HCT116 (cell line): ENCODE data around the gene AUTS2. TPM values are rescaled to one million over a fixed set of nuclear protein-coding genes. Genes with fewer than 3 reads are reported as not detected.

Experiments used
- ATAC-seq: fragments of 200-7000 bp; cut with Tn5 transposase; 2 replicates; pipeline ENCODE4 v1.9.1; 2020; ENCODE audit warnings: mild to moderate bottlenecking, moderate library complexity
- BruUV-seq: library from RNA; stranded (reverse); fragments of 400-500 nt; replicated peaks from 2 replicates; lab custom pipeline; 2021; lab: Mats Ljungman, UMichigan
- CTCF ChIA-PET: fragments of 300-600 bp; sonication (Branson Sonifier 250); formaldehyde crosslinking; loops from one replicate; lab custom pipeline; 2021; ENCODE audit warnings: antibody characterized with exemption; lab: Charles Lee
- POLR2A ChIA-PET: fragments of 300-600, 350-600 bp; sonication (Branson Sonifier 250); formaldehyde crosslinking; loops from one replicate; lab custom pipeline; 2021; ENCODE audit warnings: antibody characterized with exemption; lab: Charles Lee
- RAD21 ChIA-PET, 2 experiments: fragments of 300-600 bp; sonication (Branson Sonifier 250); formaldehyde crosslinking; loops; one replicate each; lab custom pipeline; 2023; ENCODE audit warnings: low total read pairs in 2 of 2; ENCODE audit not compliant: uncharacterized antibody in 2 of 2, unreplicated experiment in 2 of 2, low non-redundant PET in 1 of 2; lab: Charles Lee
- DNase-seq: peaks from one replicate; pipeline ENCODE4 v3.0.0-alpha.2; 2010; ENCODE audit warnings: low read depth, low spot score
- H2AFZ ChIP-seq: fragments of 200-600 bp; shearing (Covaris generic), sonication (generic); 2 replicates; pipeline ENCODE4 v1.6.1; 2017; ENCODE audit warnings: low read depth, mixed run types, mixed read lengths, antibody characterized with exemption, low read length; ENCODE audit not compliant: poor library complexity, severe bottlenecking
- H3K27ac ChIP-seq: 2 replicates; pipeline ENCODE4 v1.5.1; 2012; ENCODE audit warnings: low read depth, low read length
- H3K27me3 ChIP-seq: fragments of 200-600 bp; sonication (generic); 2 replicates; pipeline ENCODE4 v1.6.1; 2016; ENCODE audit warnings: mixed run types, low read length, mixed read lengths; ENCODE audit not compliant: insufficient read depth
- H3K36me3 ChIP-seq, 2 experiments: fragments of 200-500 bp in 1 of 2; fragments of 200-600 bp in 1 of 2; sonication (Bioruptor generic) in 1 of 2; sonication (generic) in 1 of 2; 2 replicates each; pipeline versions ENCODE4 v1.5.1 to v1.6.1; 2014 to 2016; ENCODE audit warnings: low read length in 2 of 2, inconsistent platforms in 1 of 2, mixed read lengths in 1 of 2, mixed run types in 1 of 2; ENCODE audit not compliant: insufficient read depth in 2 of 2, control insufficient read depth in 1 of 2
- H3K4me1 ChIP-seq, 2 experiments: fragments of 200-600 bp in 1 of 2; sonication (generic) in 1 of 2; 2 replicates each; pipeline versions ENCODE4 v1.5.1 to v1.6.1; 2012 to 2017; ENCODE audit warnings: low read length in 2 of 2, inconsistent platforms in 1 of 2, mild to moderate bottlenecking in 1 of 2, mixed read lengths in 1 of 2, mixed run types in 1 of 2, moderate library complexity in 1 of 2; ENCODE audit not compliant: insufficient read depth in 2 of 2, control insufficient read depth in 1 of 2
- H3K4me2 ChIP-seq: fragments of 200-600 bp; sonication (generic); 2 replicates; pipeline ENCODE4 v1.6.1; 2017; ENCODE audit warnings: mixed run types, low read length, mixed read lengths
- H3K4me3 ChIP-seq, 2 experiments: fragments of 200-600 bp in 1 of 2; sonication (generic) in 1 of 2; replicated peaks in 1 of 2; 2 replicates each; pipeline ENCODE4 v1.5.1; 2011 to 2016; ENCODE audit warnings: low read length in 2 of 2, control low read depth in 1 of 2, low read depth in 1 of 2, mild to moderate bottlenecking in 1 of 2, mixed read lengths in 1 of 2, mixed run types in 1 of 2
- H3K79me2 ChIP-seq: fragments of 200-600 bp; sonication (generic); 2 replicates; pipeline ENCODE4 v1.6.1; 2017; ENCODE audit warnings: mild to moderate bottlenecking, mixed run types, low read length, moderate library complexity, mixed read lengths; ENCODE audit not compliant: insufficient read depth
- H3K9ac ChIP-seq: fragments of 200-600 bp; sonication (generic); 2 replicates; pipeline ENCODE4 v1.6.1; 2016; ENCODE audit warnings: low read length, mixed read lengths
- H3K9me2 ChIP-seq: fragments of 200-600 bp; sonication (generic), shearing (Covaris generic); 2 replicates; pipeline ENCODE4 v1.6.1; 2017; ENCODE audit warnings: mixed run types, mild to moderate bottlenecking, moderate library complexity; ENCODE audit not compliant: insufficient read depth
- H3K9me3 ChIP-seq, 2 experiments: fragments of 200-500 bp in 1 of 2; fragments of 200-600 bp in 1 of 2; sonication (Bioruptor generic) in 1 of 2; sonication (generic) in 1 of 2; 2 replicates each; pipeline ENCODE4 v1.6.1; 2014 to 2017; ENCODE audit warnings: low read length in 2 of 2, mixed read lengths in 2 of 2, inconsistent platforms in 1 of 2, low read depth in 1 of 2, mild to moderate bottlenecking in 1 of 2, mixed run types in 1 of 2, moderate library complexity in 1 of 2; ENCODE audit not compliant: control insufficient read depth in 1 of 2, insufficient read depth in 1 of 2
- H4K20me1 ChIP-seq: fragments of 200-600 bp; sonication (generic), shearing (Covaris generic); 2 replicates; pipeline ENCODE4 v1.6.1; 2017; ENCODE audit warnings: mixed run types, mild to moderate bottlenecking, moderate library complexity; ENCODE audit not compliant: insufficient read depth
- ATF3 ChIP-seq: IDR thresholded peaks from 2 replicates; pipeline ENCODE4 v1.6.1; 2012
- CBX3 ChIP-seq: IDR thresholded peaks from 2 replicates; pipeline ENCODE4 v1.6.1; 2012; ENCODE audit warnings: low read depth
- CEBPB ChIP-seq: IDR thresholded peaks from 2 replicates; pipeline ENCODE4 v1.6.1; 2012; ENCODE audit warnings: low read depth
- CTCF ChIP-seq, 3 experiments: fragments of 200-600 bp in 1 of 3; sonication (generic) in 1 of 3; IDR thresholded peaks in 2 of 3; conservative IDR thresholded peaks in 1 of 3; 2 replicates each; pipeline ENCODE4 v1.5.1; 2012 to 2017; ENCODE audit warnings: low read depth in 2 of 3, low read length in 2 of 3, antibody characterized with exemption in 1 of 3, borderline replicate concordance in 1 of 3, control low read depth in 1 of 3, mild to moderate bottlenecking in 1 of 3, mixed read lengths in 1 of 3, mixed run types in 1 of 3, moderate library complexity in 1 of 3; ENCODE audit not compliant: insufficient read depth in 1 of 3
- EGR1 ChIP-seq: IDR thresholded peaks from 2 replicates; pipeline ENCODE4 v1.6.1; 2012; ENCODE audit warnings: low read depth
- EZH2 ChIP-seq: fragments of 200-600 bp; sonication (generic); IDR thresholded peaks from 2 replicates; pipeline ENCODE4 v1.6.1; 2017; ENCODE audit warnings: antibody characterized with exemption, mixed run types
- EZH2phosphoT487 ChIP-seq: fragments of 200-600 bp; IDR thresholded peaks from 2 replicates; pipeline ENCODE4 v1.6.1; 2018; ENCODE audit warnings: antibody characterized with exemption, borderline replicate concordance
- JUND ChIP-seq: IDR thresholded peaks from 2 replicates; pipeline ENCODE4 v1.6.1; 2012
- MAX ChIP-seq: IDR thresholded peaks from 2 replicates; pipeline ENCODE4 v1.6.1; 2012
- POLR2A ChIP-seq: IDR thresholded peaks from 2 replicates; pipeline ENCODE4 v1.7.0; 2011; ENCODE audit warnings: borderline replicate concordance; ENCODE audit not compliant: insufficient read depth, insufficient read length; ENCODE audit errors: extremely low read depth
- POLR2AphosphoS5 ChIP-seq: IDR thresholded peaks from 2 replicates; pipeline ENCODE4 v1.6.1; 2011; ENCODE audit warnings: mild to moderate bottlenecking, low read depth, low read length, moderate library complexity
- RAD21 ChIP-seq: IDR thresholded peaks from 2 replicates; pipeline ENCODE4 v1.6.1; 2012; ENCODE audit warnings: low read depth, mild to moderate bottlenecking
- REST ChIP-seq: IDR thresholded peaks from 2 replicates; pipeline ENCODE4 v1.6.1; 2012; ENCODE audit warnings: low read depth
- SP1 ChIP-seq: IDR thresholded peaks from 2 replicates; pipeline ENCODE4 v1.6.1; 2012; ENCODE audit warnings: low read depth
- SRF ChIP-seq: IDR thresholded peaks from 2 replicates; pipeline ENCODE4 v1.6.1; 2012; ENCODE audit warnings: low read depth
- TCF7L2 ChIP-seq: IDR thresholded peaks from 2 replicates; pipeline ENCODE4 v1.7.0; 2011; ENCODE audit warnings: borderline replicate concordance, inconsistent platforms; ENCODE audit not compliant: insufficient read depth, insufficient read length; ENCODE audit errors: extremely low read depth
- YY1 ChIP-seq: IDR thresholded peaks from 2 replicates; pipeline ENCODE4 v1.6.1; 2011; ENCODE audit warnings: low read length, low read depth, moderate library complexity, mild to moderate bottlenecking; ENCODE audit not compliant: insufficient replicate concordance; ENCODE audit errors: extremely low read depth
- ZBTB33 ChIP-seq: IDR thresholded peaks from 2 replicates; pipeline ENCODE4 v1.6.1; 2011; ENCODE audit warnings: mild to moderate bottlenecking, low read length, moderate library complexity; ENCODE audit not compliant: insufficient replicate concordance; ENCODE audit errors: extremely low read depth
- ZFX ChIP-seq: fragments of 450-650 bp; IDR thresholded peaks from 2 replicates; pipeline ENCODE4 v1.6.1; 2017
- ZNF274 ChIP-seq: fragments of 200-500 bp; sonication (Bioruptor generic); IDR thresholded peaks from 2 replicates; pipeline ENCODE4 v1.6.1; 2014; ENCODE audit warnings: mild to moderate bottlenecking, low read depth, low read length, inconsistent platforms
- intact Hi-C: fragments of 100-400 bp; cut with micrococcal nuclease; formaldehyde crosslinking; loops from 2 replicates; pipeline ENCODE4 v1.10.0; 2022
- total RNA-seq: library from RNA; stranded (reverse); gene quantifications from one replicate; pipeline ENCODE4 v1.2.1, GENCODE V29; 2021; ENCODE audit not compliant: unreplicated experiment

The AUTS2 gene
- total RNA-seq, 1 experiment from 2014 or later, result 0.93 TPM

- RAD21 ChIA-PET, result no interaction called here
- Histone ChIP-seq H3K4me1 (no peaks in the 10 kb centered on the region), H3K9me2 (no peaks in the 10 kb centered on the region), H3K9me3 (peaks cover 7 to 46% of the 10 kb centered on the region in 2 experiments; a peak in 2 of 4 replicates), H3K27me3 (no peaks in the 10 kb centered on the region), H3K79me2 (no peaks in the 10 kb centered on the region), H3K4me3 (no peak overlapping the region), H2AFZ (no peak overlapping the region), H4K20me1 (no peaks in the 10 kb centered on the region), H3K27ac (no peak overlapping the region), H3K9ac (no peak overlapping the region), H3K36me3 (no peaks in the 10 kb centered on the region), H3K4me2 (no peak overlapping the region)
- DNase-seq (no peak), ATAC-seq (no peak)
- TF ChIP-seq JUND, result no peak
- no peak for TF ChIP-seq ZFX
- no peak for TF ChIP-seq POLR2A
- no peak for TF ChIP-seq POLR2AphosphoS5
- no peak for TF ChIP-seq SRF
- TF ChIP-seq CBX3, result no peak
- no peak for TF ChIP-seq YY1
- TF ChIP-seq REST, result no peak
- no peak for TF ChIP-seq EZH2phosphoT487
- no peak for TF ChIP-seq EGR1
- TF ChIP-seq EZH2, result no peak
- TF ChIP-seq ZNF274, result no peak
- no peak for TF ChIP-seq TCF7L2
- TF ChIP-seq CEBPB, result no peak
- TF ChIP-seq MAX, result no peak
- no peak for TF ChIP-seq ZBTB33
- no peak for TF ChIP-seq CTCF (IDR thresholded peaks at IDR 0.05 in 2 of 3, conservative IDR thresholded peaks at IDR 0.05 in 1 of 3; ENCODE audit: borderline replicate concordance in 1 of 3, insufficient read depth in 1 of 3, low read depth in 2 of 3, low read length in 2 of 3)
- no peak for TF ChIP-seq SP1
- TF ChIP-seq RAD21, result no peak
- TF ChIP-seq ATF3, result no peak
- CTCF ChIA-PET, result no interaction called here
- no TSS peak for BruUV-seq
- intact Hi-C loops, result no loop called here
- POLR2A ChIA-PET, result no interaction called here
These were observed 224.1 kb downstream of the AUTS2 start for GRCh38 chr7:69822386-69822785.
